ENCODE measurements around the gene TPSAB1. TPM values are rescaled to one million over a fixed set of nuclear protein-coding genes. Genes with fewer than 3 reads are reported as not detected.

Gene TPSAB1
- total and polyA plus RNA-seq, 4 donors, result 0.23 to 10.8 (median 1.2) TPM

DNA sequence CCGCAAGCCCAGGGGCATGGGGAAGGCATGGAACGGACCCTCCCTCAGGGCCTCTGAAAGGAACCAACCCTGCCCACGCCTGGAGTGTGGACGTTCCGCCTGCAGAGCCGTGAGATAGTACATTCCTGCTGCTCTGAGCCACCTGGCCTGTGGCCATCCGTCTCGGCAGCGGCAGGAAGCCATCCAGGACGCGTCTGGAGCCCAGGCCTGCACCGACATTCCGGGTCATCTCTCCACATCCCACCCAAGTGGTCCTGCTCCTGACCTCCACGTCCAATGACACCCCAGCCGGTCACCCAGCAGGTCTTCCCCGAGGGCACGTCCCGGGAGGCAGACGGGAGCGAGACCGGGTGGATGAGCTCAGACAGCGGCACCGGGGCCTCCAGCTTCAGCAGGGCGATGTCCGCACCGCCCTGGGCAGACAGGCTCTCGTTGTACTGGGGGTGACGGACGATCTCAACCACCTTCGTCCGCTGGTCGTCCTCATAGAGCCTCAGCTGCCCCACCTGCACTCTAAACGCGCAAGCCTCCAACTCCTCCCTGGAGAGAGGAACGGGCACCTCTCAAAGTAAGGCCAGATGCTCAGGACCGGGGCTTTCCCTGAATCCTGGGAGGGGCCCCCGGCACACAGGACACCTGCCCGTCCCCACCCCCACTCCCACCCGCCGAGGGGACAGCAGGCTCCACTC lies 47.6 kb downstream of the TPSAB1 start:
- no peak for DNase-seq (ENCODE audit: low spot score)
- WGBS, result 63% methylated on average over 40 of the region's 40 CpGs
- no peaks in the 10 kb centered on the region for H3K36me3 ChIP-seq (ENCODE audit: control insufficient read depth in 4 of 4, insufficient read depth in 3 of 4, low read depth in 1 of 4, low read length in 3 of 4)
- no peaks in the 10 kb centered on the region for H3K27me3 ChIP-seq (ENCODE audit: control insufficient read depth in 4 of 4, insufficient read depth in 4 of 4, low read length in 3 of 4)
- no peaks in the 10 kb centered on the region for H3K9me3 ChIP-seq (ENCODE audit: control insufficient read depth in 4 of 4, low read length in 3 of 4)
- no peak overlapping the region for H3K9ac ChIP-seq (ENCODE audit: low read depth in 1 of 2, low read length in 2 of 2)
- H3K4me1 ChIP-seq (ENCODE audit: control insufficient read depth in 4 of 4, insufficient read depth in 4 of 4, low read length in 3 of 4), result peaks cover 9 to 25% (median 15%) of the 10 kb centered on the region in 4 donors
- TF ChIP-seq TAF1 (conservative IDR thresholded peaks at IDR 0.05), result no peak
- no peak for TF ChIP-seq NR2F2 (IDR thresholded peaks at IDR 0.05)
- TF ChIP-seq HNF4A (conservative IDR thresholded peaks at IDR 0.05), result no peak
- no peak for TF ChIP-seq RAD21 (IDR thresholded peaks at IDR 0.05)
- no peak for TF ChIP-seq HNF4G (IDR thresholded peaks at IDR 0.05)
- TF ChIP-seq SP1 (IDR thresholded peaks at IDR 0.05), result no peak
- TF ChIP-seq, protein P1, sequence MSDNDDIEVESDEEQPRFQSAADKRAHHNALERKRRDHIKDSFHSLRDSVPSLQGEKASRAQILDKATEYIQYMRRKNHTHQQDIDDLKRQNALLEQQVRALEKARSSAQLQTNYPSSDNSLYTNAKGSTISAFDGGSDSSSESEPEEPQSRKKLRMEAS (IDR thresholded peaks at IDR 0.05), result no peak
- no peak for TF ChIP-seq GABPA (IDR thresholded peaks at IDR 0.05 in 1 of 2, conservative IDR thresholded peaks at IDR 0.05 in 1 of 2)
- TF ChIP-seq, protein P2, sequence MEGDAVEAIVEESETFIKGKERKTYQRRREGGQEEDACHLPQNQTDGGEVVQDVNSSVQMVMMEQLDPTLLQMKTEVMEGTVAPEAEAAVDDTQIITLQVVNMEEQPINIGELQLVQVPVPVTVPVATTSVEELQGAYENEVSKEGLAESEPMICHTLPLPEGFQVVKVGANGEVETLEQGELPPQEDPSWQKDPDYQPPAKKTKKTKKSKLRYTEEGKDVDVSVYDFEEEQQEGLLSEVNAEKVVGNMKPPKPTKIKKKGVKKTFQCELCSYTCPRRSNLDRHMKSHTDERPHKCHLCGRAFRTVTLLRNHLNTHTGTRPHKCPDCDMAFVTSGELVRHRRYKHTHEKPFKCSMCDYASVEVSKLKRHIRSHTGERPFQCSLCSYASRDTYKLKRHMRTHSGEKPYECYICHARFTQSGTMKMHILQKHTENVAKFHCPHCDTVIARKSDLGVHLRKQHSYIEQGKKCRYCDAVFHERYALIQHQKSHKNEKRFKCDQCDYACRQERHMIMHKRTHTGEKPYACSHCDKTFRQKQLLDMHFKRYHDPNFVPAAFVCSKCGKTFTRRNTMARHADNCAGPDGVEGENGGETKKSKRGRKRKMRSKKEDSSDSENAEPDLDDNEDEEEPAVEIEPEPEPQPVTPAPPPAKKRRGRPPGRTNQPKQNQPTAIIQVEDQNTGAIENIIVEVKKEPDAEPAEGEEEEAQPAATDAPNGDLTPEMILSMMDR (IDR thresholded peaks at IDR 0.05; ENCODE audit: low read depth, low read length, missing input control), result no peak
- no peak for TF ChIP-seq EGR1 (IDR thresholded peaks at IDR 0.05; ENCODE audit: low read depth in 2 of 2)
- no peak for TF ChIP-seq FOXA1 (IDR thresholded peaks at IDR 0.05)
- TF ChIP-seq FOXA2 (IDR thresholded peaks at IDR 0.05), result no peak
- no peak for TF ChIP-seq YY1 (IDR thresholded peaks at IDR 0.05)
- TF ChIP-seq, protein P3, sequence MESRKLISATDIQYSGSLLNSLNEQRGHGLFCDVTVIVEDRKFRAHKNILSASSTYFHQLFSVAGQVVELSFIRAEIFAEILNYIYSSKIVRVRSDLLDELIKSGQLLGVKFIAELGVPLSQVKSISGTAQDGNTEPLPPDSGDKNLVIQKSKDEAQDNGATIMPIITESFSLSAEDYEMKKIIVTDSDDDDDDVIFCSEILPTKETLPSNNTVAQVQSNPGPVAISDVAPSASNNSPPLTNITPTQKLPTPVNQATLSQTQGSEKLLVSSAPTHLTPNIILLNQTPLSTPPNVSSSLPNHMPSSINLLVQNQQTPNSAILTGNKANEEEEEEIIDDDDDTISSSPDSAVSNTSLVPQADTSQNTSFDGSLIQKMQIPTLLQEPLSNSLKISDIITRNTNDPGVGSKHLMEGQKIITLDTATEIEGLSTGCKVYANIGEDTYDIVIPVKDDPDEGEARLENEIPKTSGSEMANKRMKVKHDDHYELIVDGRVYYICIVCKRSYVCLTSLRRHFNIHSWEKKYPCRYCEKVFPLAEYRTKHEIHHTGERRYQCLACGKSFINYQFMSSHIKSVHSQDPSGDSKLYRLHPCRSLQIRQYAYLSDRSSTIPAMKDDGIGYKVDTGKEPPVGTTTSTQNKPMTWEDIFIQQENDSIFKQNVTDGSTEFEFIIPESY (IDR thresholded peaks at IDR 0.05), result no peak
- TF ChIP-seq JUND (IDR thresholded peaks at IDR 0.05), result no peak
- no peak overlapping the region for H3K27ac ChIP-seq (ENCODE audit: low read depth in 1 of 2, low read length in 2 of 2)
- no peak overlapping the region for H3K4me3 ChIP-seq (ENCODE audit: low read depth in 1 of 3, low read length in 3 of 3)

DNA sequence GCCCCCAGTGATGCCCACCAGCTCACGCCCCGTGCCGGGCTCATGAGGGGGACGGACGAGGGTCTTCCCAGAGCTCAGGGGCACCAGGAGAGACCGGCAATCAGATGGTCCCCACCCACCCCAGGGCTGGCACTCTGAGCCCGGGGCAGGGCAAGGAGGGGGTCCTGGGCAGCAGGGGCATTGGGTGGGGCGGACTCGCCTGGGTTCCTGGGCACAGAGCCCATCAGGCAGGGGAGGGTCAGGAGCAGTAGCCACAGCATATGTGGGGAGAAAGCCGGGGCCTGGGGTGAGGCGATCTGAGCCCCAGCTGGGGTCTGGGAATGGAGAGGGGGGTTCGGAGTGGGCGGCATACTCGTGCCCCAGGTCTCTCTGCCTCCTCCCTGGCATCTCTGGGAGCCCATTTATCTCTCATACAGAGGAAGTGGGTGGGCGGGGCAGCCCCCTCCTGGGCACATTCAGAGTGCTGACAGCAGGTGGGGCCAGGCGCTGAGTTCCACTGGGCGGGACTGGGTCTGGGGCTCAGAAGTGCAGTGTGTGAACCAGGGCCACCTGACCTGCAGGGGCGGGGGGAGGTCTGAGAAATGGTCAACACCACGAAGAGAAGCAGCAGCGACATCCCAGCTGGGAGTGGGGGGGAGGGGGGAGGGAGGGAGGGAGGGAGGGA lies 48.4 kb downstream of the TPSAB1 start:
- DNase-seq (ENCODE audit: low spot score), result no peak
- H3K27me3 ChIP-seq (ENCODE audit: control insufficient read depth in 4 of 4, insufficient read depth in 4 of 4, low read length in 3 of 4), result no peaks in the 10 kb centered on the region
- 59% methylated on average over 20 of the region's 20 CpGs for WGBS

More for the DNA sequence above, 48.4 kb downstream of the TPSAB1 start:
- no peaks in the 10 kb centered on the region for H3K36me3 ChIP-seq (ENCODE audit: control insufficient read depth in 4 of 4, insufficient read depth in 3 of 4, low read depth in 1 of 4, low read length in 3 of 4)
- no peak overlapping the region for H3K27ac ChIP-seq (ENCODE audit: low read depth in 1 of 2, low read length in 2 of 2)
- H3K4me3 ChIP-seq (ENCODE audit: low read depth in 1 of 3, low read length in 3 of 3), result no peak overlapping the region
- peaks cover 9 to 25% (median 15%) of the 10 kb centered on the region in 4 donors for H3K4me1 ChIP-seq (ENCODE audit: control insufficient read depth in 4 of 4, insufficient read depth in 4 of 4, low read length in 3 of 4)
- TF ChIP-seq FOXA2 (IDR thresholded peaks at IDR 0.05), result no peak
- H3K9ac ChIP-seq (ENCODE audit: low read depth in 1 of 2, low read length in 2 of 2), result no peak overlapping the region
- no peaks in the 10 kb centered on the region for H3K9me3 ChIP-seq (ENCODE audit: control insufficient read depth in 4 of 4, low read length in 3 of 4)
